WTC11 (cell line): Measurements from ENCODE around the gene GPALPP1. TPM values are rescaled to one million over a fixed set of nuclear protein-coding genes. Genes with fewer than 3 reads are reported as not detected.
"Not testable (repeated sequence)": the region's sequence is repeated elsewhere in the genome, so short reads cannot be mapped to it uniquely, and the experiment has no call there.

Source experiments
- ATAC-seq: fragments of 200-7000 bp; cut with Tn5 transposase; 2 replicates; pipeline ENCODE4 v1.10.0; 2021; ENCODE audit warnings: mild to moderate bottlenecking, moderate library complexity
- CTCF ChIA-PET: fragments of 300-600 bp; sonication (Branson Sonifier 250); formaldehyde crosslinking; loops from one replicate; lab custom pipeline; 2021; ENCODE audit warnings: antibody characterized with exemption; lab: Charles Lee
- POLR2A ChIA-PET: fragments of 350-600 bp; sonication (Branson Sonifier 250); formaldehyde crosslinking; loops from one replicate; lab custom pipeline; 2021; ENCODE audit warnings: antibody characterized with exemption; lab: Charles Lee
- DNase-seq: peaks from one replicate; pipeline ENCODE4 v3.0.0; 2021; ENCODE audit warnings: low spot score
- H3K27ac Mint-ChIP-seq: 2 replicates; pipeline ENCODE4 v1.8.0; 2021; ENCODE audit warnings: mixed read lengths
- H3K27me3 Mint-ChIP-seq: 2 replicates; pipeline ENCODE4 v1.8.0; 2021; ENCODE audit warnings: low read depth, mild to moderate bottlenecking, moderate library complexity, mixed read lengths
- H3K36me3 Mint-ChIP-seq: 2 replicates; pipeline ENCODE4 v1.8.0; 2021; ENCODE audit warnings: mixed read lengths
- H3K4me1 Mint-ChIP-seq: 2 replicates; pipeline ENCODE4 v1.8.0; 2022; ENCODE audit warnings: mixed read lengths
- H3K4me3 Mint-ChIP-seq: 2 replicates; pipeline ENCODE4 v1.8.0; 2021; ENCODE audit warnings: mild to moderate bottlenecking, moderate library complexity, mixed read lengths
- H3K9me3 Mint-ChIP-seq: 2 replicates; pipeline ENCODE4 v1.8.0; 2021; ENCODE audit warnings: mixed read lengths
- AR ChIP-seq: fragments of 250-450 bp; sonication (Bioruptor Pico); IDR thresholded peaks from 2 replicates; pipeline ENCODE4 v1.9.0; 2021; ENCODE audit warnings: mild to moderate bottlenecking
- ARID4B ChIP-seq: sonication (generic); formaldehyde crosslinking; IDR thresholded peaks from 2 replicates; pipeline ENCODE4 v1.8.0; 2023; ENCODE audit warnings: missing genetic modification reagents, mild to moderate bottlenecking, borderline replicate concordance
- CREB1 ChIP-seq: sonication (generic); formaldehyde crosslinking; IDR thresholded peaks from 2 replicates; pipeline ENCODE4 v1.8.0; 2023; ENCODE audit warnings: mild to moderate bottlenecking, missing genetic modification reagents
- CTCF ChIP-seq: fragments of 200-600 bp; IDR thresholded peaks from 2 replicates; pipeline ENCODE4 v1.8.0; 2022; ENCODE audit warnings: antibody characterized with exemption
- GABPB1 ChIP-seq: sonication (generic); formaldehyde crosslinking; IDR thresholded peaks from 2 replicates; pipeline ENCODE4 v1.8.1; 2023; ENCODE audit warnings: mild to moderate bottlenecking, missing genetic modification reagents
- GTF2I ChIP-seq: fragments of 250-450 bp; sonication (Bioruptor Pico); conservative IDR thresholded peaks from 2 replicates; pipeline ENCODE4 v1.4.0; 2021; ENCODE audit warnings: mild to moderate bottlenecking
- HMGXB4 ChIP-seq: sonication (generic); formaldehyde crosslinking; IDR thresholded peaks from 2 replicates; pipeline ENCODE4 v1.8.1; 2023; ENCODE audit warnings: mild to moderate bottlenecking, moderate library complexity, missing genetic modification reagents
- IRF2 ChIP-seq: sonication (generic); formaldehyde crosslinking; IDR thresholded peaks from 2 replicates; pipeline ENCODE4 v1.8.0; 2022; ENCODE audit warnings: low read depth, missing genetic modification reagents, borderline replicate concordance
- JAZF1 ChIP-seq: fragments of 250-450 bp; sonication (Bioruptor Pico); IDR thresholded peaks from 2 replicates; pipeline ENCODE4 v1.9.0; 2021; ENCODE audit warnings: moderate library complexity, mild to moderate bottlenecking, inconsistent platforms
- MXD4 ChIP-seq: fragments of 250-450 bp; sonication (Bioruptor Pico); IDR thresholded peaks from 2 replicates; pipeline ENCODE4 v1.8.0; 2021; ENCODE audit warnings: mild to moderate bottlenecking, moderate library complexity, borderline replicate concordance
- NFATC4 ChIP-seq: fragments of 250-450 bp; sonication (Bioruptor Pico); IDR thresholded peaks from 2 replicates; pipeline ENCODE4 v1.9.0; 2021; ENCODE audit warnings: mild to moderate bottlenecking
- SMAD4 ChIP-seq: sonication (generic); formaldehyde crosslinking; IDR thresholded peaks from 2 replicates; pipeline ENCODE4 v1.8.0; 2022; ENCODE audit warnings: mild to moderate bottlenecking, missing genetic modification reagents
- SP1 ChIP-seq: sonication (generic); formaldehyde crosslinking; conservative IDR thresholded peaks from 2 replicates; pipeline ENCODE4 v1.8.1; 2022; ENCODE audit warnings: missing genetic modification reagents
- TCF7 ChIP-seq: sonication (generic); formaldehyde crosslinking; IDR thresholded peaks from 2 replicates; pipeline ENCODE4 v1.8.0; 2022; ENCODE audit warnings: mild to moderate bottlenecking, low read depth, missing genetic modification reagents, moderate library complexity
- USF2 ChIP-seq: sonication (generic); formaldehyde crosslinking; IDR thresholded peaks from 2 replicates; pipeline ENCODE4 v1.8.1; 2023; ENCODE audit warnings: mild to moderate bottlenecking, missing genetic modification reagents, moderate library complexity
- ZBTB21 ChIP-seq: sonication (generic); formaldehyde crosslinking; IDR thresholded peaks from 2 replicates; pipeline ENCODE4 v1.8.1; 2023; ENCODE audit warnings: mild to moderate bottlenecking, missing genetic modification reagents, borderline replicate concordance
- ZMAT4 ChIP-seq: fragments of 250-450 bp; sonication (Bioruptor Pico); IDR thresholded peaks from 2 replicates; pipeline ENCODE4 v1.9.0; 2021; ENCODE audit warnings: mild to moderate bottlenecking
- ZNF396 ChIP-seq: fragments of 250-450 bp; sonication (Bioruptor Pico); IDR thresholded peaks from 2 replicates; pipeline ENCODE4 v1.8.0; 2021; ENCODE audit warnings: mild to moderate bottlenecking, moderate library complexity, borderline replicate concordance
- ZNF416 ChIP-seq: fragments of 250-450 bp; sonication (Bioruptor Pico); IDR thresholded peaks from 2 replicates; pipeline ENCODE4 v1.9.0; 2021; ENCODE audit warnings: mild to moderate bottlenecking, inconsistent platforms
- total RNA-seq: library from RNA; stranded (reverse); gene quantifications from 3 replicates; pipeline ENCODE4 v1.2.3, GENCODE V29; 2021

Gene GPALPP1
- total RNA-seq, 1 experiment from 2014 or later, result 28.9 TPM

- H3K27ac Mint-ChIP-seq, result no peak overlapping the region
- no peaks in the 10 kb centered on the region for H3K4me1 Mint-ChIP-seq
- no peak overlapping the region for H3K4me3 Mint-ChIP-seq
- no peaks in the 10 kb centered on the region for H3K36me3 Mint-ChIP-seq
- CTCF ChIA-PET, result no interaction called here
- no peaks in the 10 kb centered on the region for H3K27me3 Mint-ChIP-seq
- DNase-seq, result no peak
- TF ChIP-seq CTCF, result no peak
- no peak for TF ChIP-seq IRF2 (CRISPR knock-in tag)
- no peak for TF ChIP-seq SMAD4 (CRISPR knock-in tag)
- TF ChIP-seq GTF2I (CRISPR knock-in tag), result no peak
- no peak for TF ChIP-seq SP1
- no peak for TF ChIP-seq ZBTB21
- TF ChIP-seq CREB1 (CRISPR knock-in tag), result no peak
- TF ChIP-seq MXD4 (CRISPR knock-in tag), result no peak
- TF ChIP-seq ZNF416, result no peak
- no peak for TF ChIP-seq ZMAT4
- no peak for TF ChIP-seq ZNF396 (CRISPR knock-in tag)
- TF ChIP-seq AR (CRISPR knock-in tag), result no peak
- TF ChIP-seq JAZF1 (CRISPR knock-in tag), result no peak
- TF ChIP-seq USF2 (CRISPR knock-in tag), result no peak
- TF ChIP-seq HMGXB4, result no peak
- TF ChIP-seq GABPB1 (CRISPR knock-in tag), result no peak
- TF ChIP-seq, all 79 proteins: peak for 0
- ATAC-seq, result no peak
- POLR2A ChIA-PET, result no interaction called here
- H3K9me3 Mint-ChIP-seq, result no peaks in the 10 kb centered on the region
Measured at GRCh38 chr13:45063261-45063860, 74.0 kb downstream of the GPALPP1 start.

- CTCF ChIA-PET, H3K27ac Mint-ChIP-seq, H3K4me3 Mint-ChIP-seq, H3K36me3 Mint-ChIP-seq, H3K27me3 Mint-ChIP-seq, ATAC-seq, POLR2A ChIA-PET, H3K4me1 Mint-ChIP-seq, H3K9me3 Mint-ChIP-seq, DNase-seq: not testable (repeated sequence)
Measured at GRCh38 chr13:45063889-45064288, 74.6 kb downstream of the GPALPP1 start.

- POLR2A ChIA-PET, result no interaction called here
- H3K4me3 Mint-ChIP-seq, result no peak overlapping the region
- H3K36me3 Mint-ChIP-seq, result no peaks in the 10 kb centered on the region
- DNase-seq, result no peak
- no peaks in the 10 kb centered on the region for H3K27me3 Mint-ChIP-seq
- CTCF ChIA-PET, result no interaction called here
- no peak for ATAC-seq
- H3K27ac Mint-ChIP-seq, result no peak overlapping the region
- H3K4me1 Mint-ChIP-seq, result no peaks in the 10 kb centered on the region
- no peaks in the 10 kb centered on the region for H3K9me3 Mint-ChIP-seq
- TF ChIP-seq SMAD4 (CRISPR knock-in tag) (no peak), CREB1 (CRISPR knock-in tag) (no peak), TCF7 (CRISPR knock-in tag) (no peak), NFATC4 (CRISPR knock-in tag) (no peak), ARID4B (CRISPR knock-in tag) (no peak)
Measured at GRCh38 chr13:45064889-45065288, 75.6 kb downstream of the GPALPP1 start.
